NCI-H2196 (cell line): Measurements from ENCODE around the gene SYF2.
"Not testable (repeated sequence)": the region's sequence is repeated elsewhere in the genome, so short reads cannot be mapped to it uniquely, and the experiment has no call there.

Source experiments
- DNase-seq: peaks from one replicate; lab custom pipeline; 2025; ENCODE audit not compliant: unreplicated experiment; lab: John Stamatoyannopoulos, UW

SYF2 gene

GRCh38 chr1:25208092-25208491, 24.2 kb downstream of the SYF2 start:
- no peak for DNase-seq

DNA sequence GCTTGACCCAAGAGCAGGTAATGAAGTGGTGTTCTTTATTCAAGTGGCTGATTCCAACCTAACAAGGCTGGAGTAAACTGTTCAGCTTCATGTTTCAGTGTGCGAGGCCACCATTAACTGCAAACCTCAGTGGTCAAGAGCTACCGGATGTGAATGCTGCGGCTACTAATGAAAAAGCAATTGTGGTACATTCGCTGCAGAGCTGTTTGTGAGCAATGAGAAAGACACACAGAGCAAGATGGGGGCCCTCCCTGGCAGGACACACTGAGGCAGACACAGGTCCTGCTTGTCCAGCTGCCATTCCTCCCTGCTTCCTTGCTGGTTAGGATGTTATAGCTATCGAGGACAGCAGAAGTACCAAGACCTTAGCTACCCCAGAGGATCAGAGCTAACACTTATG, 26.1 kb downstream of the SYF2 start:
- no peak for DNase-seq

DNA sequence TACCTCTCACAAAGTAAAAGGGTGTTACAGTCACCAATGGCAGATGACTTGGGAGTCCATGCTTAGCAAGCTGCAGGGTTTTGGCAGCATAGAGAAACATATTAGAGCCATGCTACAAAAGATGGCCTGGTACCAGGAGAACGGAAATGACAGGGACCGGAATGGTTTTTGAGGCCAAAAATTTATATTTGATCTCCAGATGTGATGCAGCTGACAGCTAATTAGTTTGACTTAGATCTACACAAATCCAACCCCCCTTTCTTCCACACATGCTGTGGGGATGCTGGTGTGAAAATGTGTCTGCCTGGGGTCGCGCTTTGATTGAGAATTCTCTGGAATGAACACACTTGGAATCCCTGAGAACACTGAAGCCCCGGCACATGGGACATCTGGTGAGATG, 26.5 kb downstream of the SYF2 start:
- no peak for DNase-seq

DNA sequence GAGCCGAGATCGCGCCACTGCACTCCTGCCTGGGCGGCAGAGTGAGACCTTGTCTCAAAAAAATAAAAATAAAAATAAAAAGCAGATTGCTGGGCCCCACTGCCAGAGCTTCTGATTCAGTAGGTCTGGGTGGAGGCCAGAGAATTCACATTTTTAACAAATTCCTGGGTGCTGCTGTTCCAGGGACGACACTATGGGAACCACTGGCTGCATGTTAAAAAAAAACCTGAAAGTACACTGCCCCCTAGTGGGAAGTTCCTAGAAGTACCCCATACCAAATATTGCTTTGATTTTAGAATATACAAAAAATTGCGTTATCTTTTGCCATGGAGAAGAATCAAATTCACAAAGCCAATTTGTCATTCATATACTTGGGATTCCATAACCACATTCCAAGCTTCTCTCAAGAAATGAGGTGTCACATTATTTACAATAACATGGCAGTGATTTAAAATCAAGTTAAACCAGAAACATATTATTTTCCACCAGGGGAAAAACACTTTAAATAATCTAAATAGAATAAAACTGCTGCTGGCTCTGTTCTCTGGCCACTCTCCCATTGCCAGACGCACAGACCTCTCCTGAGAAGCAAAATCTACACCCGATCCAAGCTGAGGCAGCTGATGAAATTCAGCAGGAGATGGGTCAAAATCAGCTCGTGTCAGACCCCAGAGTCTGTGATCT, 27.4 kb downstream of the SYF2 start:
- peak; percentile 50 for DNase-seq

GRCh38 chr1:25201006-25201405, 31.3 kb downstream of the SYF2 start:
- DNase-seq = no peak

GRCh38 chr1:25199819-25200620, 32.3 kb downstream of the SYF2 start:
- no peak for DNase-seq

DNA sequence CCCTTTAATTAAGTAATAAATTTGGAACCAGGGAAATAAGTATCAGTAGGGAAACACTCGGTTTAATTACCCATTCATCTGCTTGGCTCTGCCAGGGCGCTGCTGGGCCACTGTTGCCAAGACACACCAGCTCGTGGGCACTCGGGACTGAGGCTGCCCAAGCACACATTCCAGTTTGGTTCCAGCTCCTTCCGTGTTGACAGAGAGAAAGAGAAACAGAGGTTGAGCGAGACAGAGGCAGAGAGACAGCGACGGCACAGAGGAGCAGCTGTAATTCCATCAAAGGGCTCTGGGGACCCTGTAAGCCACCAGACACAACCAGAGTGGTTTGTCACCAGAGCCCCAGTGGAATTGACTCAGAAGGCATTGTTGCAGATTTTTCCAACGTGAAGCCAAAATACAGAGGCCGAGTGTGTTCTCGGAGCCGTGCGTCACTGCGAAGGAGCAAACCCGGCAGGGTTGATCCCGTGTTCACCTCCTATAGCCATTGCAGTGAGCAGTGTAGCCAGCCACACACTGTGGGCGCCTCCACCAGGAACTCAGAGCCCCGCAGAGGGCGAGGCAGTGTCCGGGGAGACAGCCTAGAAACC, 33.5 kb downstream of the SYF2 start:
- peak; percentile 49 for DNase-seq

DNA sequence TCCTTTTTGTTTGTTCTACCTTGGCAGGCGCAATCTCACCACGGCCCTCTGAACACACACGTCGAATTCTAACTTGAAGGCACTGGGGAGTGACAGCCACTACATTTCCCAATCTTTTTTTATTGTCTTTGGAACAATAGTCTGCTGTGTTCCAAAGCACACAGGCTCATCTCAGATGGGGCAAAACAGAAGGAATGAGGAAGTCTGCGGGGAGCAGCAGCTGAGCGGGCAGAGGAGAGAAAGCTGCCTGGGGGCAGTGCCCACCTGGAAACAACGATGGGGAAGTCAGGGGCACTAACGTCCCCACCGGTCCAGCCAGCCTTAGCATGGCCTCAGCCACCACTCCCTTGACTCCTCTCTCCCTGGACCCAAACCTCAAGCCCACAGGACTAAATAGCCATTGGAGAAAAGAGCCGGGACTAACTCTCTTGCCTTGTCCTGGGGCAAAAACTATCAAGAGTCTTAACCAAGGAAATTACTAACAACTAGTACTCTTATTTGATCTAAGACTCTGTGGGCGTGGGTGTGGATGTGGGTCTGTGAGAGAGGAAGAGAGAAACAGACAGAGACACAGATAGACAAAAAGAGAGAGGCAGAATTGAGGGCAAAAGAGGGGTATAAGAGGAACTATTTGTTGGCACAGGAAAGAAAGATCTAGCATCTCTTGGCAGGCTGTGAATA, 34.2 kb downstream of the SYF2 start:
- no peak for DNase-seq

DNA sequence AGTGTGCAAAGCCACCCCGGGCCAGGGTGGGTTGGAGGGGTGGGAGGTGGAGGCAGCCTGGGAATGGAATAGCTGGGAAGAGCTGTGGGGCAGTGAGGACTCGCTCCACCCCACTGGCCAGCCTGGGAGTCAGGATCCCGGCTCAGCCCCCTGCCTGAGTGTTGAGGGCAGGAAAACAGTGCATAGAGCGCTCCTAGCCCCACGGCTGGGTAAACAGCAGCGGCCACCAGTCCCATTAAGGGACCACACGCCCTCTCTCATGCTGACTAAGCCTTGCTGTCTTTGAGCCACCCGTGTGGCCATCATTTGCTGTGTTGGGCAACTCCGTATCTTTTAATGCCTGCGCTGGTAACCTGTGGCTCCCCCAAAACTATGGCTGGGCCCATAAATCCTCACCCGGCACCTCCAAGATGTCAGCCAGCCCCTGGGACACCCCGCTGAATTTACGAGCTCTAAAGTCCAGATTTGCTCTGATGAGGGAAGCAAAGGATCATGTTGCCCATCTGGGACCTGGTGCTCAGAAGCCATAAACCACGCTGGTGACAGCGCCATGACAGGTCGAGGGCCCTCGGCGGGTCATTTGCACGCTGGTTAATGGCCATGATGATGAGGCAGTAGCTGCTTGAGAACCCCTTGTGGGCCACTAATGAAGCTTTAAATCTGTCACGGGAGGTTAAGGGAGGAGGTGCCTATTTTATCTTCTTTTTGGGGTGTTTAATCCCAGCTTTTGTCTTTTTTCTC, 34.9 kb downstream of the SYF2 start:
- no peak for DNase-seq

GRCh38 chr1:25196830-25197229, 35.5 kb downstream of the SYF2 start:
- no peak for DNase-seq

- DNase-seq = no peak
Observed at GRCh38 chr1:25195835-25196234, 36.5 kb downstream of the SYF2 start.

DNA sequence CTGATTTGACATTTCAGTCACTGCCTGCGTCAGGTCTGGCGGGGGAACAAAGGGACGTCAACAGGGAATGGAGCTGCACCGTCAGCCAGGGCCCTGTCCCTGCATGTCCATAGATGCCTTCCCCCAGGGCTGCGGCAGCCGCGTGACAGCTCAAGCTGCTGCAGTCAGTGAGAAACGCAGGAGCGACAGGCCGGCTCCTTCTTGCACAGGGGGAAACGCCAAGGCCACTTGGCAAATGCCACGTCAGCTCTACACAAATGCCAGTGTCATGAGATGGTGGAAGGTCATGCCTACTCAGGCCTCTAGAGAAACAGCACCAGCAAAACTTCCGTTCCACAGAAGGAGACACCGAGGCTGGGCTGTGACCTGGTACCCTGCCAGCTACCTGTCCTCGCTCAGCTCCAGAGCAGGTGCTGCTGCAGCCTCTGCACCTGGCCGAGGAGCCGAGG, 37.7 kb downstream of the SYF2 start:
- no peak for DNase-seq

- no peak for DNase-seq
Observed at GRCh38 chr1:25194054-25194453, 38.2 kb downstream of the SYF2 start.

DNA sequence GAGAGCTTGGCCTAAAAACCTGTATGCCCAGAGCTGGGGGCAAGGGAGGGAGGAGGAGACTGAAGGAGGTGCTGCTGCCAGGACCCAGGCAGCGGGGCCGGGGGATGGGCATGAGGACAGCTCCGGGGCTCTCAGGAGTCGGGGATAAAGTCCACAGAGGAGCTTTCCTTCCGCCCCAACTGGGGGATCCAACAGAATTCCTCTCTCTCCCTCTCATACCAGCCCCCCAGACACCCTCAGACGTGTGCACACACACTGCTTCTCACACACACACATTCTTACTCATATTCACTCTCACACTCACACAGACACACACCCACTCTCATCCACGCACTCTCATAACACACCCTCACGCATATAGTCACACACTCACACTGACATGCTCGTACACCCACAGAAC, 39.1 kb downstream of the SYF2 start:
- no peak for DNase-seq

DNA sequence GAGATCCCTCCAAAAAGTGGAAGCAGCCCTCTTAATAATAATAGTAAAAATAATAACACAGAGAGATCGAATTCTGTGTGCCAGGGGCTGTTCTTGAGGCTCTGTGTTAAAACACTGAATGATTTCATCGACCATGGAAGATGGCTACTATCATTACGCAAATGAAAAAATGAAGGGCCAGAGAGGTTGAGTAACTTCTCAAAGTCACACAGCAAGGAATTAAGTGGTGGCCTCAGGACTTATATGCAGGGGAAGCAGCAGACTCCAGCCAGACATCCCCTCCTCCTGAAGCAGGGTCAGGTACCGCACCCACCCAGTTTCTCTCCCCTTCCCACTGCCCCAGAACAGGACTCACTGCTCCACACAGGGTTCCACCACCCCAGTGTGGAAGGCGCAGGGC, 40.1 kb downstream of the SYF2 start:
- DNase-seq = no peak

DNA sequence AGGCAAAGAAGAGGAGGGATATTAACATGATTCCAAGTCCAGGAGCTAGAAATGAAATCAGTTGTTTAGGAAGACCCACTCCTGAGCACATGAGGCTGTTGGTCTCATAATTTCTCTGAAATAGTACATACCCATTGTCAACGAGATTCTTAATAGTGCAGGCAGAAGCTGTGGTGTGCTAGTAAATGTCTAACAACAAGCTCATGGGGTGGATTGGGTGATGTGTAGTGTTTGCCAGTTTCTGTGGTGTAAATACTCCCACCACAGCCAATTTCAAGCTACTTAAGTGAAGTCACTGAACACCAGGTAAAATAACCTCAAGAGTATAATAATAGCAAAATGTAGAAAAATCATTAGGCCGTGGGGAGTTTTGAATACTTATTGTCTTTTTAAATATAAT, 42.0 kb downstream of the SYF2 start:
- no peak for DNase-seq

GRCh38 chr1:25187904-25188303, 44.4 kb downstream of the SYF2 start:
- DNase-seq = not testable (repeated sequence)

- DNase-seq = no peak
Observed at GRCh38 chr1:25187077-25187476, 45.2 kb downstream of the SYF2 start.

DNA sequence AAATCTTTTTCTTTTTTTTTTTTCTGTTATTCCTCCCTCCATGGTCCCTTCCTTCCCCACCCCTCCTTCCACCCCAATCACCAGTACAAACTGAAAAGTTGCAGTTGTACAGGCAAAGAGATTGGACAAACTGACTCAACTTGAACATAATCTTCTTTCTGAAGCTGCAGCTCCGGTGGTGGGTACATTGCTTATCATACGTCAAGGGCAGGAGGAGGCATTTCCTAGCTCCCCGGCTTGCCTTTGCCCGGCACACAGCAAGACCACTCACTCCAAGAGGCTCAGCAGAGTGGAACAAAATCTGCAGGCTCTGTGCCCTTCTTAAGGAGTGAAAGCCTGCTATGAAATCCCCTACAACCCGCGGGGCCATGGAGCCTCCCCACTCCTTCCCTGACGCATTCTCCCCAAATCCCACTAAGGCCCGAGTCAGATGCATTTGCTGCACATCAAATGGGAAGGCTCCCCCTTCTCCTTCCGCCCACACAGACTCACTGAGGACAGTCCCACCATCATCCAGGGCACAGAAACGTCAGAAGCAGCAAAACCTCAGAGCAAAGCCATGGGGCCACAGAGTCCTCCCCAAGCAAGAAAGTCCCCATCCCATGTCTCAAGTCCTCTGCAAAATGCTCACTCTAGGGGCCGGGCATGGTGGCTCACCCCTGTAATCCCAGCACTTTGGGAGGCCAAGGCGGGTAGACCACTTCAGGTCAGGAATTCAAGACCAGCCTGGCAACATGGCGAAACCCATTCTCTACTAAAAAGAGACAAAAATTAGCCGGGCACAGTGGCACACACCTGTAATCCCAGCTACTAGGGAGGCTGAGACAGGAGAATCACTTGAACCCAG, 45.9 kb downstream of the SYF2 start:
- no peak for DNase-seq
